ENCODE measurements around the gene OIT3.

OIT3 gene

DNA sequence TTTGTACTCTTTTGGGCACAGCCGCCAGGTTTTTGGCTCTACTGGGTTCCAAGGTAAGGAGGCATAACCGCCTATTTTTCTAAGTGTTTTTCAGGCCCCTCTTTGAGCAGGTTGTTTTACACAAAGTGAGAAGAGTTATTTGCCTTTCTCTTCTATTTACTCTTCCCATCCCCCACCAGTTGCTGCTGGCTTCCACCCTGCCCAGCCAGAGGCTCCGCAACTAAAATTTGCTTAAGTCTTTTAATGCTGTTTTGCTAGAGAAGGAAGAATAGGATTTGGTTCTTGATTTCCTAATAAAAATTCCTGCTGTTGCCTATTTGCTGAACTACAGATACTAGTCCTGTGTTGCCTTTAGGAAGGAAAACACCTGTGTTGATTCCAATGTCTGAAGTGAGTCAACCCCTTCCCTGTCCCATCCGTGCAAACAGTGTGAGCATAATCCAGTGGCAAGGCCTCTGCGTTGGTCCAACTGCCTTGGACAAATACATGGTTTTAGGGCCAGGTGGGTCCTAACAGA, 59.2 kb downstream of the OIT3 start:
- no peak for DNase-seq (ENCODE audit: low spot score)

- DNase-seq (ENCODE audit: low spot score), result peak; percentile 23
Measured at GRCh38 chr10:72953687-72954086, 60.1 kb downstream of the OIT3 start.

DNA sequence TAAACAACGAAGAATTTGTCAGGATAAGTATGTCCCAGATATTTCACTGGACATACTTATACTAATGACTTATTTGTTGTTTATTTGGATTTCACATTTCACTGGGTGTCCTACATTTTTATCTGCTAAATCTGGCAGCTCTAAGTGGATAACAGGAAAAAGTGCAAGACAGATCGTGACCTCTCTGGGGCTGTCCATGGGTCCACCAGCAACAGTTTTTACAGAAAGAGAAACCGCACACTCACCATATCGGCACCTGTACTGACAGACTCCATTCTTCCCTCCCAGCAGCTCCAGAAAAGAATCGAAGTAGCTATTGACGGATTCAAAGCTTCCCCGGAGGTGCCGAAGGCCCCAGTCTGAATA, 60.7 kb downstream of the OIT3 start:
- no peak for DNase-seq (ENCODE audit: low spot score)

GRCh38 chr10:72954596-72955554, 61.3 kb downstream of the OIT3 start, which contains the start of gene PLA2G12B:
TSS of gene PLA2G12B (minus strand) at chr10:72954806. CDS start at chr10:72954685, 121 bp downstream.
- DNase-seq (ENCODE audit: low spot score), result peak; percentile 46

DNA sequence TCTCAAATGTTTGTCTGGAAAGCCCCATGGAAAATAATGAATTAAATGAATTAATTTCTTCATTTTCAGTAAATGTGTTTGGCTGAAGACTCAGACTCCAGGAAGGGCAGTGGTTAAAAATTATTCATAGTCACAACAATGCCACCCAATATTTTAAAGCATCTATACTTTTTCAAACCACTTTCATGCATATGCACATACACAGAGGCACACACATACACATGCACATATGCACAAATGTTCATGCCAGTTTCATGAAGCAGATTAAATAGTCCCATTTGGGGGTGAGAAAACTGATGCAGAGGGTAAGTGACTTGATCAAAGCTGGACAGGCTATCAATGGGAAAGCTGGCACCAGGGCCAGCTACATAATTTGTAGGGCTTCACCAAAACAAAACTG, 62.5 kb downstream of the OIT3 start:
- DNase-seq (ENCODE audit: low spot score), result no peak

DNA sequence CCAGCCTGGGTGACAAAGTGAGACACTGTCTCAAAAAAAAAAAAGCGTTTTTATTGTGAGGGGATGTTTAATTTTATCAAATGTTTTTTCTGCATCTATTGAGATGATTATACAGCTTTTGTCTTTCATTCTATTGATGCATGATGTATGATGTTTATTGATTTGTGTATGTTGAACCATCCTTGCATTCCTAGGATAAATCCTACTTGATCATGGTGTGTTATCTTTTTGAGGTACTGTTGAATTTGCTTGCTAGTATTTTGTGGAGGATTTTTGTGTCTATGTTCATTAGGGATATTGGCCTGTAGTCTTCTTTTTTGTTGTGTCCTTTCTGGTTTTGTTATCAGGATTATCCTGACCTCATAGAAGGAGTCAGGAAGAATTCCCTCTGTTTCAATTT, 83.3 kb downstream of the OIT3 start:
- no peak for DNase-seq (ENCODE audit: low spot score)

DNA sequence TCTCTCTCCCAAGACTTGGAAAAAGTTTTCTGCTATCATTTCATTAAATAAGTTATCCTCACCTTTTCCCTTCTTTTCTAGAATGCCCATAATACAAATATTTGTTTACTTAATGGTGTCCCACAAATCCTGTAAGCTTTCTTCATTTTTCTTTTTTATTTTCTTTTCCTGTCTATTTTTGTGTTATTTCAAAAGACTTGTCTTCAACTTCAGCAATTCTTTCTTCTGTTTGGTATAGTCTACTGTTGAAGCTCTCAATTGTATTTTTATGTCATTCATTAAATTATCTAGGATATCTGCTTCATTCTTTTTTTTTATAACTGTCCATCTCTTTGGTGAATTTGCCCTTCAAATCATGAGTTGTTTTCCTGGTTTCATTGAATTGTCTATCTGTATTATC, 86.2 kb downstream of the OIT3 start:
- no peak for DNase-seq (ENCODE audit: low spot score)

DNA sequence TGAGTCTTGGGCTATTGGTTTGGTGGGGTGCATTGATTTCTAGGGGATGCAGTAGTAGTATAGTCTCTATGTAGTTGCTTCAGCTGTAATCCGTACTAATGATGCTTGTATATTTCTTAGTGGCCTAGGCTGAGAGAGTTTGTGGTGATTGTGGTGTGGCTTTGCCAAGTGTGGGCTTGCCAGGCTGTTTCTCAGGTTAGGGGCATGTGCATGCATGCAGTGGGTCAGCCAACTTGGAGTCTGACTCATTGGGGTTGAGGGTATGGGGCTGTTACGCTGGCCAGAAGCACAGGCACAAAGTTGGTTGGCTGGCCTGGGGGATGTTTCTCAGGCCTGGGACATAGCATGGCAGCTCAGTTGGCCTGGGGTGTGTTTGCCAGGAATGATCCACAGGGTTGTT, 86.8 kb downstream of the OIT3 start:
- DNase-seq (ENCODE audit: low spot score), result no peak

DNA sequence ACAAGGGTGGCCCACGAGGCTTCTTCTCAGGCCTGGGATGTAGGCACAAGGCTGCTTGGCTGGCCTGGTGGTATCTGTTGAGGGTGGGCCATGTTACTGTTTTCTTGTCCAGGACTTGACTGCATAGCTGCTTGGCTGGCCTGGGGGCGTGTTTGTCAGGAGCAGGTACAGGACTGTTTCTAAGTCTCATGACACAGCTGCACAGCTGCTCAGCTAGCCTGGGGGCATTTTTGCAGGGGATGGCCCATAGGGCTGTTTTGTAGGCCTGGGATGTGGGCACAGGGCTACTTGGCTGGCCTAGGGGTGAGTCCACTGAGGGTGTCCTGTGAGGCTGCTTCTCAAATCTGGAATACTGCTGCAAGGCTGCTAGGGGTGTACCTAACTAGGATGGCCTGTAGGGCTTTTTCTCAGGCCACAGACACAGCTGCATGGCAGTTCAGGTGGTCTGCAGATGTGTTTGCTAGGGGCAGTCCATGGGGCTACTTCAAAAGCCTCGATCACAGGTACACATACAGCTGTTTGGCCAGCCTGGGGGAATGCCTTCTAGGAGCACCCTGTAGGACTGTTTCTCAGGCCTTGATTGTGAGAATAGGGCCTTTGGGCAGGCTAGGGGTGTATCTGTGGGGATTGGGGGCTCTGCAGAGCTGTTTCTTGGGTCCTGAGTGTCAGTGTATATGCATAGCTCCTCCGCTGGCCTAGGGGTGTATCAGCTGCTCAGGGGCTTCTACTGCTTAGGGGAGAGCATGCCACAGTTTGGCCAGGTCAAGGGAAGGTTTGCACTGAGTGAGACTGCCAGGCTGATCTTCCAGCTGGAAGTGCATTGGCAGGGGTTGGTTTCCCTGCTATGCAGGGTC, 87.7 kb downstream of the OIT3 start:
- DNase-seq (ENCODE audit: low spot score), result no peak

DNA sequence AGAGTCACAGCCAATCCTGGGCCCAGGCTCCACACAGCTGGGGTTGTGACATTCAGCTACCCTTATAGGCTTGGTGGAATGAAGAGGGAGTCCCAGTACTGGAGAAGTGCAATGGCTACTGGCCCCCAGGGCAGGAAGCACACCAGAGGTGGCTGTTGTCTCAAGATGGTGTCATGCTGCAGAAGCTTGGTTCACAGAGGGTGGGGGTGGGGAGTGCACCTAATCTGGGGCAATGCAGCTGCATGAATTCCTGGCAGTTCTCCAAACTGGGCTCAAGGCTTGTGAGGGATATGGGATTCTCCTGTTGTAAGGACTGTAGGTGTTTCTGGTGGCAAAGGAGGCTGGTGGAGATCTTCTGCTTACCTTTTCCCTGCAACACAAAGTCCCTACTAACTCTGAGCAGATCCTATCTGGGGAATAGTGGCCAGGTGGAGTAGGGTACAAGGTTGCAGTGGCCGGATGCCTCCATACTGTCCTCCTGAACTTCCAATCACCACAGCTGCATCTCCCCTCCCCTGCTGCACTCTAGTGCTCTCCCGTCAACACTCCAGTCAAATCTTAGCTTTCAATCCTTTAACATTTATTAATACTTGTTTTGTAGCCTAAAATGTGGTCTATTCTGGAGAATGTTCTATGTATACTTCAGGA, 88.5 kb downstream of the OIT3 start:
- no peak for DNase-seq (ENCODE audit: low spot score)
